ENCODE data around the gene MRPL3. TPM values are rescaled to one million over a fixed set of nuclear protein-coding genes. Genes with fewer than 3 reads are reported as not detected.
"Not testable (repeated sequence)": the region's sequence is repeated elsewhere in the genome, so short reads cannot be mapped to it uniquely, and the experiment has no call there.

The MRPL3 gene
- total RNA-seq, 1 donor from 2014 or later, result 51.1 TPM

DNA sequence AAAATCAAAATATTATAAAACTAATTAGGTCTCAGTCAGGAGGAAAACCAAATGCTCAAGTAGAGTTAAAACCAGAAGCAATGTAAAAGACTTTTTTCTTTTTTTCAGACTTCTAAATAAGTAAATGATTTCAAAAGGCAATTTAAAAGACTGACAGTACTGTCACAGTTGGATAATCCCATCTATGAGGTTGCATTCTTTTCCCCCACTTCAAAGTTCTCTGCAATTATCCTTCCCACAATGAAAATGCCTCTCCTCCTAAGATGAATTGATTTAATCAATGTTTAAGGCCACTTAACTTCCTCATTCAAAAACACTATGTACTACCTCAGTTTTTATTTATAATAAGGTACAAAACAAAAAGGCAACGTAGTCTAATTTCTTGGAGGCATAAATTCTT lies 8.1 kb downstream of the MRPL3 start:
- DNase-seq (ENCODE audit: low spot score), result no peak

DNA sequence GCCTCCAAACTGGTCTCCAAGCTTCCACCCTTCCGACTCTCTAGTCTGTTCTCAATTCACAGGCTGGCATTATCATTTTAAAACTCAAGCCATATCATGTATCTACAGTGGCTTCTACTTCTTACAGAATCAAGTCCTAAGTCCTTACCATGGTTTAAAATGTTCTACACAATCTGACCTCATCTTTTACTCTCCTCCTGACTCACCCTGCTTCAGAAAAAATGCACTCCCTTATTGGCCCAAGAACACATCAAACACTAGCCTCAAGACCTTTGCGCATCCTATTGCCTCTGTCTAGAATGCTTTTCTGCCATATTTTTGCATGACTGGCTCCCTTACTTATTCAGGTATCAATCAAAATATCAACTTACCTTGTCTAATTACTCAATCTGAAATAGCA lies 11.0 kb downstream of the MRPL3 start:
- DNase-seq (ENCODE audit: low spot score), result no peak

- no peak for DNase-seq (ENCODE audit: low spot score)
Observed at GRCh38 chr3:131491084-131491483, 11.7 kb downstream of the MRPL3 start.

GRCh38 chr3:131486545-131486944 lies 16.2 kb downstream of the MRPL3 start:
- DNase-seq (ENCODE audit: low spot score), result not testable (repeated sequence)

- DNase-seq (ENCODE audit: low spot score), result no peak
Observed at GRCh38 chr3:131485119-131485518, 17.7 kb downstream of the MRPL3 start.

DNA sequence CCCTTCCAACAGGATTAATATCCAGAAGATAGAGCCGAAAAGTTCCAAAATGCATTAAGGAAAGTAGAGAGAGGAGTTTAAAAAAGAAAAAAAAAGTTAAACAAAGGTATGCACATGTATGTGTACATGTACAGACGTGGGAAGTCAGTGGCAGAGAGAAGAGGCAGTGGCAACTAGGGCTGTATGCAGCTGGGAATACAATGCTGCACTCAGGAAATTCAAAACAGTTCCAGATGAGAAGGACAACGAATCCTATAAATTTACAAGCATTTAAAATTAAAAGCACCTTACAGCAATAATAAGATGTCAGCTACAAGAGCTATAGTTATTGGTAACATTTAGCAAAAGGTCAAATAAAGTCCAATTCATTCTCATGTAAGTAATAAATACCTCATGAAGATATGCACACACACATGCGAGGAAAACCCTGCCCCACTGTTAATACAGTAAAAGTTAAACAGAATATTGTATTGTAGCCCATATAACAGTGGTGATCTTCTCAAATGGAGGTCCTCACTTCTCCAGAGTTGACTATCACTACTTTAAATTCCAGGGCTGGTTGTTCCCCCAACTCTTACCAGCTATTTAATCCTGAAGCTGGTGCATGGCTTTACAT lies 18.2 kb downstream of the MRPL3 start:
- DNase-seq (ENCODE audit: low spot score), result no peak

- DNase-seq (ENCODE audit: low spot score), result no peak
Observed at GRCh38 chr3:131480116-131480515, 22.7 kb downstream of the MRPL3 start.

- no peak for DNase-seq (ENCODE audit: low spot score)
Observed at GRCh38 chr3:131477813-131478212, 25.0 kb downstream of the MRPL3 start.

GRCh38 chr3:131474115-131474514 lies 28.7 kb downstream of the MRPL3 start:
- no peak for DNase-seq (ENCODE audit: low spot score)

GRCh38 chr3:131470377-131470776 lies 32.4 kb downstream of the MRPL3 start:
- DNase-seq (ENCODE audit: low spot score), result no peak

- no peak for DNase-seq (ENCODE audit: low spot score)
Observed at GRCh38 chr3:131458653-131459052, 44.1 kb downstream of the MRPL3 start.

DNA sequence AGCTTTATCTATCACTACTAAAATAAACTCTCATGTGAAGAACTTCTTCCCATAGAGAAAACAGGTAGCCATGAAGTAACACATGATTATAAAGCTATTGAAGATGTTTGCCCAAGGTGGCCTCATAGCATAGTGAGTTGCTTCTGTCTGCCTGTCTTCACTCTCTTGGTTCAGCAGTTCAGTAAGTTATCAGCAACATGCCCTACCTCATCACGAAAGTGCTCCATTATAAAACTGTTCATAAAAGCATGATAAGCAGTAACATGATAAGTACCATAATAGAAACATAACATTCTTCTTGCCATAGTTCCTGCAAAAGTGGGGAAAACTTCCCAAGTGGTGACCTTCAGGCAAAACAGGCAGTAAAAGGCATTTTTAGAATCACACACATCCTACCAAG lies 45.6 kb downstream of the MRPL3 start:
- no peak for DNase-seq (ENCODE audit: low spot score)

GRCh38 chr3:131454501-131454900 lies 48.3 kb downstream of the MRPL3 start:
- DNase-seq (ENCODE audit: low spot score), result no peak

DNA sequence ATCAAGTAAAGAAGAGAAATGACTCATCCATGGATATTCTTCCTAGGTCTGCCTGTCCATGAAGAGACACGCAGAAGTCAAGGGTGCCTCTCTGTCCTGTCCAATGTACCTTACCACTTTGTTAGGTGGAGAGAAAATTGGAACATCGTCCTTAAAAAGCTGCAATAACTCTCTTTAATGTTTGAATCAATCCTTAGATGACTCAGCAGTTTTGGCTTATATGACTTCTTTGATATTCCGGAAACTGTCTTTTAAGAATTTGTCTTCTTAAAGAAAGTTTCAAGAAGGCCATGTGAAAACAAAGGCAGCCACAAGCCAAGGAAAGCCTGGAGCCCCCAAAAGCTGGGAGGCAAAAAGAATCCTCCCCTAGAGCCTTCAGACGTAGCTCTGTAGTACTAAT lies 49.2 kb downstream of the MRPL3 start:
- no peak for DNase-seq (ENCODE audit: low spot score)

- DNase-seq (ENCODE audit: low spot score), result no peak
Observed at GRCh38 chr3:131447349-131447748, 55.4 kb downstream of the MRPL3 start.

DNA sequence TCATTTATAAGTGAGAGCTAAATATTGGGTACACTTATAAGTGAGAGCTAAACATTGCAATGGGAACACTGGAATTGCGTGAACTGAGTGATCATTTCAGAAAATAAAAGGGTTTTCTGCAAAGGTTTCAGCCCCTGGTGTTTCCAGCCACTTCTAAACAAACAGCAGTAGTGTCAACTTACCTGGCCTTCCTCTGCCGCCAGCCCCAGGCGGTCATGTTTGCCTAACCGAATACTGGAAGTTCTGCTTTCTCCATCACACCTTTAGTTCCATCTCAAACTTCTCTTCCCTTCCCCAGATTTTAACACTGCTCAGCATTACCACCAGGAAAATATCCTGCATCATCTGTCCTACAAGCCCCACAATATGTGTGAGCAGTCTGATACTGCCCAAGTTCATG lies 58.6 kb downstream of the MRPL3 start:
- no peak for DNase-seq (ENCODE audit: low spot score)

GRCh38 chr3:131439084-131439483 lies 63.7 kb downstream of the MRPL3 start:
- no peak for DNase-seq (ENCODE audit: low spot score)

GRCh38 chr3:131435000-131435399 lies 67.8 kb downstream of the MRPL3 start:
- no peak for DNase-seq (ENCODE audit: low spot score)

GRCh38 chr3:131432441-131432840 lies 70.3 kb downstream of the MRPL3 start:
- DNase-seq (ENCODE audit: low spot score), result no peak

GRCh38 chr3:131431754-131432153 lies 71.0 kb downstream of the MRPL3 start:
- no peak for DNase-seq (ENCODE audit: low spot score)

DNA sequence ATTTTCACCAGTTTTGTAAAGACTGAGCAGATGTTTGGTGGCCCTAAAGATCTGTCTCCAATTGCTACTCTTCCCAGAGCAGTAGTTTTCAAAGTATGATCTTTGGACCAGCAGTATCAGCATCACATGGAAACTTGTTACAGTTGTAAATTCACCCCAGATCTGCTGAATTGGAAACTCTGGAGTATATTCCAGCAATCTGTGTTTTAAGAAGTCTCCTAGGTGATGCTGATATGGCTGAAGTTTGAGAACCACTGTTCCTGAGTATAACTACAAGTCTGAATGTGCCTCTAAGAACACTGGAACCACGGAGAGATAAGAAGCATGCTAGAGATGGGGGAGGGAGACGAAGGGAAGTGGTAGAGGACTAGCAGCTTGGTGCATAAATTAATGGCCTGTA lies 75.5 kb downstream of the MRPL3 start:
- DNase-seq (ENCODE audit: low spot score), result no peak

- DNase-seq (ENCODE audit: low spot score), result no peak
Observed at GRCh38 chr3:131421957-131422498, 80.7 kb downstream of the MRPL3 start.

GRCh38 chr3:131421301-131421700 lies 81.5 kb downstream of the MRPL3 start:
- no peak for DNase-seq (ENCODE audit: low spot score)

GRCh38 chr3:131417751-131418150 lies 85.0 kb downstream of the MRPL3 start:
- DNase-seq (ENCODE audit: low spot score), result no peak

Measured in mucosa of gallbladder (tissue), 1 donor.